GM19438 (cell line): ENCODE data around the gene LRRC8D.
"Not testable (repeated sequence)": the region's sequence is repeated elsewhere in the genome, so short reads cannot be mapped to it uniquely, and the experiment has no call there.

Experiments used
- ATAC-seq: cut with Tn5 transposase; IDR thresholded peaks from one replicate; pipeline ENCODE4 v1.9.1; 2021; ENCODE audit warnings: low read depth; ENCODE audit not compliant: unreplicated experiment

Gene LRRC8D

GRCh38 chr1:89982846-89983245, 162.0 kb downstream of the LRRC8D start:
- ATAC-seq: not testable (repeated sequence)

DNA sequence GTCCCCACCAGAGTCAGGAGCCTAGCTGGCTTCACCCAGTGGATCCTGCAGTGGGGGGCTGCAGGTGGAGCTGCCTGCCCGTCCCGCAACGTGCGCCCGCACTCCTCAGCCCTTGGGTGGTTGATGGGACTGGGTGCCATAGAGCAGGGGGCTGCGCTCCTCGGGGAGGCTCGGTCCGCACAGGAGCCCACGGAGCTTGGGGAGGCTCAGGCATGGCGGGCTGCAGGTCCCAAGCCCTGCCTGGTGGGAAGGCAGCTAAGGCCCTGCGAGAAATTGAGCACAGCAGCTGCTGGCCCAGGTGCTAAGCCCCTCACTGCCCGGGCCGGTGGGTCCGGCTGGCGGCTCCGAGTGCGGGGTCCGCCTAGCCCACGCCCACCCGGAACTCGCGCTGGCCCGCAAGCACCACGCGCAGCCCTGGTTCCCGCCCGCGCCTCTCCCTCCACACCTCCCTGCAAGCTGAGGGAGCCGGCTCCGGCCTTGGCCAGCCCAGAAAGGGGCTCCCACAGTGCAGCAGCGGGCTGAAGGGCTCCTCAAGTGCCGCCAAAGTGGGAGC, 163.8 kb downstream of the LRRC8D start:
- ATAC-seq: not testable (repeated sequence)

GRCh38 chr1:89986020-89986419, 165.2 kb downstream of the LRRC8D start:
- ATAC-seq: no peak
